Hepatocyte (in vitro differentiated cells): ENCODE measurements around the gene SEMA3G.

ENCODE experiments used
- CTCF ChIP-seq: fragments of 200-600 bp; sonication (generic); IDR thresholded peaks from 2 replicates; pipeline ENCODE4 v1.5.1; 2016; ENCODE audit warnings: antibody characterized with exemption, mild to moderate bottlenecking; ENCODE audit not compliant: poor library complexity
- EZH2 ChIP-seq: fragments of 200-600 bp; sonication (generic); IDR thresholded peaks from 2 replicates; pipeline ENCODE4 v1.6.1; 2016; ENCODE audit warnings: antibody characterized with exemption, mild to moderate bottlenecking, borderline replicate concordance
- EZH2phosphoT487 ChIP-seq: fragments of 200-600 bp; sonication (generic); IDR thresholded peaks from one replicate; pipeline ENCODE4 v1.6.1; 2018; ENCODE audit warnings: antibody characterized with exemption, mild to moderate bottlenecking, low read depth, moderate library complexity; ENCODE audit not compliant: unreplicated experiment, severe bottlenecking

GRCh38 chr3:52439426-52440248 is 5.3 kb downstream of the SEMA3G start:
- TF ChIP-seq CTCF = no peak
- TF ChIP-seq EZH2phosphoT487 = no peak
- no peak for TF ChIP-seq EZH2
